ENCODE measurements around the gene IRX6.

DNA sequence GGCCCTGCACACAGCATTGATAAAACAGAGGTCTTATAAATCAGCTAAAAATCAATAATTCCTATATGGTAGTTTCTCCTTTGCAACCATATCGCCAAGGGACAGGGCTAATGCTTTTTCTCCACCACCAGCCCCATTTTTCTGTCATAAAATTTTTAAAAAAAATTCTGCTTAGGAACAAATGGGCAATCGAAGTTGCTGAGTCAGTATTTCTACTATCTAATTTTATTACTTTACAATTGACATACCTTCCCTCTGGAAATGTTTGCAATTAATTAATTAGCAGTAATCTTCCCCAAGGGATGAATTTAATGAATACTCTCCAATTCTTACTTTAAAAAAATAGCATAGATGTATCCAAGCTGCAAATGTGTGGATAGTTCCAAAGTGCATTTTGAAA is 1.7 kb upstream of the IRX6 start:
- TF ChIP-seq NFE2L1 (CRISPR knock-in tag; IDR thresholded peaks at IDR 0.05; ENCODE audit: borderline replicate concordance) (no peak), SP2 (CRISPR knock-in tag; IDR thresholded peaks at IDR 0.05) (no peak), ZBTB1 (CRISPR knock-in tag; IDR thresholded peaks at IDR 0.05; ENCODE audit: borderline replicate concordance) (no peak), FOXA1 (IDR thresholded peaks at IDR 0.05) (no peak), FOXA1 (CRISPR knock-in tag; IDR thresholded peaks at IDR 0.05) (no peak), GABPB1 (CRISPR knock-in tag; IDR thresholded peaks at IDR 0.05) (no peak), ZNF558 (CRISPR knock-in tag; IDR thresholded peaks at IDR 0.05; ENCODE audit: borderline replicate concordance) (no peak), ARNTL (CRISPR knock-in tag; IDR thresholded peaks at IDR 0.05) (no peak), MEIS2 (CRISPR knock-in tag; IDR thresholded peaks at IDR 0.05) (no peak)
- TF ChIP-seq, protein P1, sequence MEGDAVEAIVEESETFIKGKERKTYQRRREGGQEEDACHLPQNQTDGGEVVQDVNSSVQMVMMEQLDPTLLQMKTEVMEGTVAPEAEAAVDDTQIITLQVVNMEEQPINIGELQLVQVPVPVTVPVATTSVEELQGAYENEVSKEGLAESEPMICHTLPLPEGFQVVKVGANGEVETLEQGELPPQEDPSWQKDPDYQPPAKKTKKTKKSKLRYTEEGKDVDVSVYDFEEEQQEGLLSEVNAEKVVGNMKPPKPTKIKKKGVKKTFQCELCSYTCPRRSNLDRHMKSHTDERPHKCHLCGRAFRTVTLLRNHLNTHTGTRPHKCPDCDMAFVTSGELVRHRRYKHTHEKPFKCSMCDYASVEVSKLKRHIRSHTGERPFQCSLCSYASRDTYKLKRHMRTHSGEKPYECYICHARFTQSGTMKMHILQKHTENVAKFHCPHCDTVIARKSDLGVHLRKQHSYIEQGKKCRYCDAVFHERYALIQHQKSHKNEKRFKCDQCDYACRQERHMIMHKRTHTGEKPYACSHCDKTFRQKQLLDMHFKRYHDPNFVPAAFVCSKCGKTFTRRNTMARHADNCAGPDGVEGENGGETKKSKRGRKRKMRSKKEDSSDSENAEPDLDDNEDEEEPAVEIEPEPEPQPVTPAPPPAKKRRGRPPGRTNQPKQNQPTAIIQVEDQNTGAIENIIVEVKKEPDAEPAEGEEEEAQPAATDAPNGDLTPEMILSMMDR (CRISPR knock-in tag; IDR thresholded peaks at IDR 0.05), result no peak
- TF ChIP-seq, protein P2, sequence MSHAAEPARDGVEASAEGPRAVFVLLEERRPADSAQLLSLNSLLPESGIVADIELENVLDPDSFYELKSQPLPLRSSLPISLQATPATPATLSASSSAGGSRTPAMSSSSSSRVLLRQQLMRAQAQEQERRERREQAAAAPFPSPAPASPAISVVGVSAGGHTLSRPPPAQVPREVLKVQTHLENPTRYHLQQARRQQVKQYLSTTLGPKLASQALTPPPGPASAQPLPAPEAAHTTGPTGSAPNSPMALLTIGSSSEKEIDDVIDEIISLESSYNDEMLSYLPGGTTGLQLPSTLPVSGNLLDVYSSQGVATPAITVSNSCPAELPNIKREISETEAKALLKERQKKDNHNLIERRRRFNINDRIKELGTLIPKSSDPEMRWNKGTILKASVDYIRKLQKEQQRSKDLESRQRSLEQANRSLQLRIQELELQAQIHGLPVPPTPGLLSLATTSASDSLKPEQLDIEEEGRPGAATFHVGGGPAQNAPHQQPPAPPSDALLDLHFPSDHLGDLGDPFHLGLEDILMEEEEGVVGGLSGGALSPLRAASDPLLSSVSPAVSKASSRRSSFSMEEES (CRISPR knock-in tag; IDR thresholded peaks at IDR 0.05), result no peak

Measured in HepG2 (cell line).